T-helper 2 cell treated with Interferon-gamma antibody and Interleukin-4, amounts not matched to agents 5 μg/mL and 100 μg/mL, for 36 hours (primary cell): ENCODE data around the gene TERT.
"Not testable (repeated sequence)": the region's sequence is repeated elsewhere in the genome, so short reads cannot be mapped to it uniquely, and the experiment has no call there.

ENCODE experiments used
- DNase-seq: peaks from one replicate; pipeline ENCODE4 v3.0.0; 2021; ENCODE audit warnings: low spot score
- H3K27ac Mint-ChIP-seq: one replicate; pipeline ENCODE4 v1.8.0; 2021; ENCODE audit warnings: mild to moderate bottlenecking, mixed read lengths
- H3K27me3 Mint-ChIP-seq: one replicate; pipeline ENCODE4 v1.8.0; 2021; ENCODE audit warnings: low read depth, mixed read lengths
- H3K36me3 Mint-ChIP-seq: one replicate; pipeline ENCODE4 v1.8.0; 2021; ENCODE audit warnings: low read depth, mixed read lengths
- H3K4me1 Mint-ChIP-seq: one replicate; pipeline ENCODE4 v1.8.0; 2021; ENCODE audit warnings: low read depth, mixed read lengths
- H3K4me3 Mint-ChIP-seq: one replicate; pipeline ENCODE4 v1.8.0; 2022; ENCODE audit warnings: mild to moderate bottlenecking, moderate library complexity, mixed read lengths
- H3K9me3 Mint-ChIP-seq: one replicate; pipeline ENCODE4 v1.8.0; 2021; ENCODE audit warnings: mixed read lengths

Gene TERT

DNA sequence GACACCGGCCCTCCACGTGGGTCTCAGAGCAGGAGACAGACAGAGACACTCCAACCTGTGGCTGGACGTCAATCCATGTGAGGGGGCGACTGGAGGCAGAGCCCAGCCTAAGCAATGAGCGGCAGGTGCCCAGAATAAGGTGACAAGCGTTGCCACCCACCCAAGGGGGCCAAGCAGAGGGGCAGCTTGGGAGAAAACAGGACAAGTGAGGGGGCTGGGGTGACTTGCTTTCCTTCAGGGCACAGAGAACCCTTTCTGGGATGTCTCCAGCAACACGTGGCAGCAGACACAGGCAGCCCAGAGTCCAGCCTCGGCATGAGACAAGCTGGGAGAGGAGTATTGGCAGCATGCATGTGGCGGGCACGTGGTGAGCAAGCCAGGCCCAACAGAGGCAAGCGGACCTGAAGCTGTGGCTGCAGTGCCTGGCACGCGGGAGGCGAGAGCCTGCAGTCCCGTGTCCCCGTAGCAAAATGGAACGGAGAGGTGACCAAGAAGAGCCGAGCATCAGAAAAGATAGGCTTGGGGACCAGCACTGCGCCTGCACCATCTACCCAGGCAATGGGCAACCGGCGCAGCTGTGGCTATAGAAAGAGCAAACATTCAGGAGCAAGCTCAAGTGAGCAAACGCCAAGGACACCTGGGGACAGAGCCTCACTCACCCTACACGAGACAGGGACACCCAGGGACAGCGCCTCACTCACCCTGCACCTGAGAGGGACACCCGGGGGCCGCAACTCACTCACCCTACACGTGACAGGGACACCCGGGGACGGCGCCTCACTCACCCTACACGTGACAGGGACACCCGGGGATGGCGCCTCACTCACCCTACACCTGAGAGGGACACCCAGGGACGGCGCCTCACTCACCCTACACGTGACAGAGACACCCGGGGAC is 6.2 kb downstream of the TERT start:
- no peak for DNase-seq
- H3K27ac Mint-ChIP-seq = no peak overlapping the region
- peaks cover 3% of the 10 kb centered on the region for H3K4me1 Mint-ChIP-seq
- H3K4me3 Mint-ChIP-seq = no peak overlapping the region
- H3K9me3 Mint-ChIP-seq = peaks cover 8% of the 10 kb centered on the region
- no peaks in the 10 kb centered on the region for H3K27me3 Mint-ChIP-seq
- peaks cover 24% of the 10 kb centered on the region for H3K36me3 Mint-ChIP-seq

DNA sequence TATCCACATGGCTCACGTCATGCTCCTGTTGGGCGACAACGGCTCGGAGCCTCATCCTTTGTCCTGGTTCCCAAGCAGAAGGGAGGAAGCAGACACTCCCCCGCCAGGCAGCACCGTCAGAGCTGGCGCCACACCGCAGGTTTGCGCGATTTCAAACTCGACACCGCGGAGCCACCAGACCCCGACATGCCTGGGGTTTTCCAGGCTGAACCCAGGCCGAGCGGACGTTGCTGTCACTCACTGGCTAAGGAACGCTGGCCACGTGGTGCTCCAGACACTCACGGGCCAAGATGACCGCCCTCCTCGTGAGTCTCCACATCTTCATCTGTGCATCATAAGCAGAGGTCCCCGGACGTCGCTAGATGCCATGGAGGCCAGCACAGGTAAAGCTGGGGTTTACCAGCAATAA is 9.0 kb downstream of the TERT start:
- H3K9me3 Mint-ChIP-seq = peaks cover 8% of the 10 kb centered on the region
- DNase-seq = no peak
- no peak overlapping the region for H3K27ac Mint-ChIP-seq
- H3K4me1 Mint-ChIP-seq = no peaks in the 10 kb centered on the region
- peaks cover 22% of the 10 kb centered on the region for H3K36me3 Mint-ChIP-seq
- no peak overlapping the region for H3K4me3 Mint-ChIP-seq
- no peaks in the 10 kb centered on the region for H3K27me3 Mint-ChIP-seq

DNA sequence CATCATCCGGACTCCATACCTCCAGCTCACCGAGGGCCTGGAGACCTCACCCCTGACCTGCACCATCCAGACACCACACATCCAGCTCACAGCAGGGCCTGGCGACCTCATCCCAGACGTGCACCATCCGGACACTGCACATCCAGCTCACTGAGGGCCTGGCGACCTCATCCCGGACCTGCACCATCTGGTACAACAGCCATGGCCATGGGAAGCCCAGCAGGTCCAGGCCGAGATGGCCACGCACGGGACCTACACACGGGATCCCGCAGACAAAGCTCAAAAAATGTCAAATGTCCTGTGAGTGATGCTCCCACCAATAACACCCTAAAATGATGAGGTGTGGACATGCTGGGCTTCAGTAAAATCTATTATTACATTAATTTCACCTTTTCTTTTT is 9.7 kb downstream of the TERT start:
- H3K27ac Mint-ChIP-seq = no peak overlapping the region
- H3K4me1 Mint-ChIP-seq = no peaks in the 10 kb centered on the region
- H3K27me3 Mint-ChIP-seq = no peaks in the 10 kb centered on the region
- no peak for DNase-seq
- no peak overlapping the region for H3K4me3 Mint-ChIP-seq
- H3K9me3 Mint-ChIP-seq = peaks cover 8% of the 10 kb centered on the region
- H3K36me3 Mint-ChIP-seq = peaks cover 22% of the 10 kb centered on the region

GRCh38 chr5:1284336-1284970 is 10.4 kb downstream of the TERT start:
- H3K27me3 Mint-ChIP-seq, H3K4me1 Mint-ChIP-seq, DNase-seq, H3K9me3 Mint-ChIP-seq, H3K4me3 Mint-ChIP-seq, H3K27ac Mint-ChIP-seq: not testable (repeated sequence)
- peaks cover 22% of the 10 kb centered on the region for H3K36me3 Mint-ChIP-seq

- H3K36me3 Mint-ChIP-seq = peaks cover 18% of the 10 kb centered on the region
- not testable (repeated sequence) for DNase-seq, H3K27me3 Mint-ChIP-seq, H3K27ac Mint-ChIP-seq, H3K4me3 Mint-ChIP-seq, H3K4me1 Mint-ChIP-seq, H3K9me3 Mint-ChIP-seq
Measured at GRCh38 chr5:1283729-1284041, 11.2 kb downstream of the TERT start.

DNA sequence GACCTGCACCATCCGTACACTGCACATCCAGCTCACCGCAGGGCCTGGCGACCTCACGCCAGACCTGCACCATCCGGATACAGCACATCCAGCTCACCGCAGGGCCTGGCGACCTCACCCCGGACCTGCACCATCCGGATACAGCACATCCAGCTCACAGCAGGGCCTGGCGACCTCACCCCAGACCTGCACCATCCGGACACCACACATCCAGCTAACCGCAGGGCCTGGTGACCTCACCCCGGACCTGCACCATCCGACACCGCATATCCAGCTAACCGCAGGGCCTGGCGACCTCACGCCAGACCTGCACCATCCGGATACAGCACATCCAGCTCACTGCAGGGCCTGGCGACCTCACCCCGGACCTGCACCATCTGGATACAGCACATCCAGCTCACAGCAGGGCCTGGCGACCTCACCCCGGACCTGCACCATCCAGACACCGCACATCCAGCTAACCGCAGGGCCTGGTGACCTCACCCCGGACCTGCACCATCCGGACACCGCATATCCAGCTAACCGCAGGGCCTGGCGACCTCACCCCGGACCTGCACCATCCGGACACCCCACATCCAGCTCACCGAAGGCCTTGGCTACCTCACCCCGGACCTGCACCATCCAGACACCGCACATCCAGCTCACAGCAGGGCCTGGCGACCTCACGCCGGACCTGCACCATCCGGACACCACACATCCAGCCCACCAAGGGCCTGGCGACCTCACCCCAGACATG is 11.7 kb downstream of the TERT start:
- H3K9me3 Mint-ChIP-seq, DNase-seq, H3K4me3 Mint-ChIP-seq, H3K4me1 Mint-ChIP-seq, H3K27me3 Mint-ChIP-seq, H3K27ac Mint-ChIP-seq: not testable (repeated sequence)
- H3K36me3 Mint-ChIP-seq = peaks cover 16% of the 10 kb centered on the region

- peaks cover 12% of the 10 kb centered on the region for H3K36me3 Mint-ChIP-seq
- no peak overlapping the region for H3K4me3 Mint-ChIP-seq
- no peaks in the 10 kb centered on the region for H3K27me3 Mint-ChIP-seq
- H3K9me3 Mint-ChIP-seq = no peaks in the 10 kb centered on the region
- DNase-seq = no peak
- no peak overlapping the region for H3K27ac Mint-ChIP-seq
- H3K4me1 Mint-ChIP-seq = no peaks in the 10 kb centered on the region
Measured at GRCh38 chr5:1282131-1282992, 12.5 kb downstream of the TERT start.

GRCh38 chr5:1281038-1281882 is 13.6 kb downstream of the TERT start:
- H3K4me3 Mint-ChIP-seq = no peak overlapping the region
- H3K27ac Mint-ChIP-seq = no peak overlapping the region
- no peaks in the 10 kb centered on the region for H3K9me3 Mint-ChIP-seq
- peaks cover 8% of the 10 kb centered on the region for H3K36me3 Mint-ChIP-seq
- H3K4me1 Mint-ChIP-seq = no peaks in the 10 kb centered on the region
- H3K27me3 Mint-ChIP-seq = no peaks in the 10 kb centered on the region
- no peak for DNase-seq

DNA sequence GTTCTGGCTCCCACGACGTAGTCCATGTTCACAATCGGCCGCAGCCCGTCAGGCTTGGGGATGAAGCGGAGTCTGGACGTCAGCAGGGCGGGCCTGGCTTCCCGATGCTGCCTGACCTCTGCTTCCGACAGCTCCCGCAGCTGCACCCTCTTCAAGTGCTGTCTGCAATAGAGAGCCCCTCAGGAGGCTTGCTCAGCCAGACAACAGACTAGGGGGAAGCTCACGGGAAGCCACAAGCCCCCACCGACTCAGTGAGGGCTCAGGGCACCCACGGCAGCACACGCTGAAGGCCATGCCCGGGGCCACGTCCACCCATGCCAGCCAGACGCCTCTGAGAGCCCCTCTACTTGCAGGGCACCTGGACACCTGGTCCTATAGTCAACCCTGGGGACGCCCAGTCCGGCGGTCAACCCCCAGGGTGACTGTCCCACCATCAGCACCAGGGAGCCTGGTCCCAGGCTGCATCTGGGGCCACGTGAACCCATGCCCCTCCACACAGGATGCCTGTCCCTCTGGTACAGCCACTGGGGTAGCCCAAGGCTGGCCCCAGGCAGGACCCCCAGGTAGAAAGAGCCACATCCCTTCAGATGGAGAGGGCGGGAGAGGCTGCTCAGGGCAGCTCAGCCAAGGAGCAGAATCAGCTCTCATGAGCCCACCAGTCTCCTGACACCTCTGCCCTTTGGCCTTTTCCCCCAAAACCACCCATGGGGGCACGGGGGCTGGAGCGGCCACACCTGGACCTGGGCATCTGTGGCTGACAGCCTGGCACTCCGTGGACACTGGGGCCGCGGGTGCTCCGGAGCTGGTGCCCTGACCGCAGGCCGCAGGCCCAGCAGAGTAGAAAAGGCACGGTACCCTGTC is 14.5 kb downstream of the TERT start:
- Mint-ChIP-seq H3K36me3 (peaks cover 6% of the 10 kb centered on the region), H3K4me3 (no peak overlapping the region), H3K27me3 (no peaks in the 10 kb centered on the region), H3K9me3 (no peaks in the 10 kb centered on the region), H3K27ac (no peak overlapping the region), H3K4me1 (no peaks in the 10 kb centered on the region)
- no peak for DNase-seq

DNA sequence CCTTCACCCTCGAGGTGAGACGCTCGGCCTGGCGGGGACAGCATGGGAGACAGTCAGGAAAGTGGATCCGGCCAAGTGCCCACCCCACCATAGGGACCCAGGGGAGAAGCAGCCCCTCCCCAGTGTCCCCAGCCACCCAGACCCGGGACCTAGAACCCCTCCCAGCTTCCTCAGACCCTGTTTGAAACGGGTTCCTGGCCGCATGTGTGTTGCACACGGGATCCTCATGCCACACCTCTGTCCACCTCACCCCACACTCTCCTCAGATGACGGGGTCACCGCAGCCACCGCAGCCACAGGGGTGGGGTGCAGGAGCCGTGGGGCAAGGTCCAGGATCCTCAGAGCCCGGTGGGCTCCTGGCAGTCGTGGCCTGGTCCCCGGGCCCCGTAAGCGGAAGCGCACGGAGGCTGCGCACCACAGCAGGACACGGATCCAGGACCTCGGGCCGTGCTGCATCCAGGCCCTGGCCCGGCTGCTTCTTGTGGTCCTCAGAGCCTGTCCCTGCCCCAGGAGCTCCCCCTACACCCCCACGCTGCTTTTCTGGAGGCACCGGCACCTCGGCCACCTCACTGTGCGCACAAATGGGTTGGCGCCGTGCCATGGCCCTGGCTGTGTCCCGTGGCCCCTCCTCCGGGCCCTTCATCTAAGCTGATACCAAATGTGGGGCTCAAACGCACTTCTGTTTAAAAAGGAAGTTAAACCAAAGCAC is 15.3 kb downstream of the TERT start:
- Mint-ChIP-seq H3K4me1 (no peaks in the 10 kb centered on the region), H3K27ac (no peak overlapping the region), H3K9me3 (no peaks in the 10 kb centered on the region), H3K27me3 (no peaks in the 10 kb centered on the region), H3K36me3 (peaks cover 7% of the 10 kb centered on the region), H3K4me3 (no peak overlapping the region)
- DNase-seq = no peak

- H3K4me1 Mint-ChIP-seq = no peaks in the 10 kb centered on the region
- H3K27me3 Mint-ChIP-seq = no peaks in the 10 kb centered on the region
- H3K9me3 Mint-ChIP-seq = no peaks in the 10 kb centered on the region
- no peak for DNase-seq
- peaks cover 14% of the 10 kb centered on the region for H3K36me3 Mint-ChIP-seq
- H3K27ac Mint-ChIP-seq = no peak overlapping the region
- no peak overlapping the region for H3K4me3 Mint-ChIP-seq
Measured at GRCh38 chr5:1278656-1279442, 16.0 kb downstream of the TERT start.
